K562 (cell line): ENCODE data around the gene CCND3. TPM values are rescaled to one million over a fixed set of nuclear protein-coding genes. Genes with fewer than 3 reads are reported as not detected.

Source experiments
- ATF1 ChIP-seq, 2 experiments: fragments of 450-650 bp in 1 of 2; IDR thresholded peaks; 2 replicates each; pipeline ENCODE4 v1.6.1; 2016; ENCODE audit warnings: missing compliant biosample characterization in 1 of 2, missing genetic modification characterization in 1 of 2
- CBFA2T2 ChIP-seq: fragments of 450-650 bp; conservative IDR thresholded peaks from 2 replicates; pipeline ENCODE4 v1.6.1; 2017; ENCODE audit warnings: mild to moderate bottlenecking
- ELF4 ChIP-seq: fragments of 450-650 bp; formaldehyde crosslinking; IDR thresholded peaks from 2 replicates; pipeline ENCODE4 v1.4.0; 2022; ENCODE audit warnings: missing genetic modification characterization
- MTA3 ChIP-seq: fragments of 450-650 bp; formaldehyde crosslinking; IDR thresholded peaks from 2 replicates; pipeline ENCODE4 v1.6.1; 2017; ENCODE audit warnings: mild to moderate bottlenecking, borderline replicate concordance
- SRF ChIP-seq, 2 experiments: fragments of 250-450, 450-650 bp in 1 of 2; sonication (Bioruptor Pico) in 1 of 2; sonication (generic) in 1 of 2; formaldehyde crosslinking; IDR thresholded peaks; 2 replicates each; pipeline versions ENCODE4 v1.5.0 to v1.5.1; 2020 to 2022; ENCODE audit warnings: mild to moderate bottlenecking in 1 of 2, missing genetic modification reagents in 1 of 2
- TAL1 ChIP-seq: fragments of 450-650 bp; IDR thresholded peaks from 2 replicates; pipeline ENCODE4 v1.6.1; 2016; ENCODE audit warnings: mild to moderate bottlenecking
- ZBTB11 ChIP-seq, 3 experiments: fragments of 200-800 bp in 1 of 3; fragments of 250-450 bp in 1 of 3; fragments of 450-650 bp in 1 of 3; sonication (Bioruptor Pico) in 1 of 3; sonication (Bioruptor generic) in 1 of 3; formaldehyde crosslinking in 1 of 3; IDR thresholded peaks; 2 replicates each; pipeline versions ENCODE4 v1.6.1 to v1.8.0; 2016 to 2022; ENCODE audit warnings: mild to moderate bottlenecking in 2 of 3, missing genetic modification characterization in 2 of 3, missing compliant biosample characterization in 1 of 3, moderate library complexity in 1 of 3
- ZBTB33 ChIP-seq: sonication (generic); formaldehyde crosslinking; IDR thresholded peaks from 2 replicates; pipeline ENCODE4 v1.8.1; 2023; ENCODE audit warnings: mild to moderate bottlenecking, missing genetic modification reagents
- ZBTB43 ChIP-seq: sonication (generic); formaldehyde crosslinking; IDR thresholded peaks from 2 replicates; pipeline ENCODE4 v1.8.0; 2023; ENCODE audit warnings: mild to moderate bottlenecking, missing genetic modification reagents
- polyA plus RNA-seq, 8 experiments: library from polyadenylated mRNA; depleted of rRNA in 4 of 8; stranded (reverse) in 5 of 8; unstranded in 3 of 8; fragments of >200 nt; fragmentation: Nextera tagmentation in 2 of 8; fragmentation: Illumina TruSeq in 1 of 8; extraction: Ambion mirVana in 2 of 8; extraction: Trizol in 1 of 8; gene quantifications; 2 replicates each; pipeline versions ENCODE4 v1.2.1 to v1.2.3, GENCODE V29; 2011 to 2014; ENCODE audit warnings: inconsistent platforms in 1 of 8, missing spikeins in 1 of 8
- total RNA-seq, 7 experiments: library from RNA; depleted of rRNA in 6 of 7; stranded (reverse); fragments of >200 nt in 6 of 7; fragmentation: Illumina TruSeq in 2 of 7; extraction: Trizol in 2 of 7; gene quantifications; 2 replicates each; pipeline versions ENCODE4 v1.2.1 to v1.2.3, GENCODE V29; 2011 to 2021; ENCODE audit warnings: low replicate concordance in 1 of 7
- TF ChIP-seq, protein P1 (sequence below): fragments of 450-650 bp; IDR thresholded peaks from 2 replicates; pipeline ENCODE4 v1.6.1; 2017; ENCODE audit warnings: antibody characterized with exemption, mild to moderate bottlenecking
- TF ChIP-seq, protein P2 (sequence below), 2 experiments: fragments of 250-450 bp in 1 of 2; fragments of 450-650 bp in 1 of 2; sonication (Bioruptor Pico) in 1 of 2; IDR thresholded peaks; 2 replicates each; pipeline versions ENCODE4 v1.6.1 to v1.8.0; 2016 to 2021; ENCODE audit warnings: mild to moderate bottlenecking in 2 of 2, moderate library complexity in 2 of 2, missing compliant biosample characterization in 1 of 2, missing genetic modification characterization in 1 of 2

Gene CCND3
- total and polyA plus RNA-seq, 9 of the 15 experiments (the other 6 are each of a cell fraction or from before 2014, with no cell fraction given), result 21.5 to 204 (median 97.4) TPM

- TF ChIP-seq SRF (CRISPR knock-in tag; IDR thresholded peaks at IDR 0.05), result 0 out of 4 replicates have a peak, but pooled peaks of 1 of the 2 experiments have one; percentile 9
- no peak for TF ChIP-seq ZBTB43 (CRISPR knock-in tag)
- peak; percentile 9; the same call in 1 of the 2 replicates for TF ChIP-seq TAL1
- TF ChIP-seq, protein P1, sequence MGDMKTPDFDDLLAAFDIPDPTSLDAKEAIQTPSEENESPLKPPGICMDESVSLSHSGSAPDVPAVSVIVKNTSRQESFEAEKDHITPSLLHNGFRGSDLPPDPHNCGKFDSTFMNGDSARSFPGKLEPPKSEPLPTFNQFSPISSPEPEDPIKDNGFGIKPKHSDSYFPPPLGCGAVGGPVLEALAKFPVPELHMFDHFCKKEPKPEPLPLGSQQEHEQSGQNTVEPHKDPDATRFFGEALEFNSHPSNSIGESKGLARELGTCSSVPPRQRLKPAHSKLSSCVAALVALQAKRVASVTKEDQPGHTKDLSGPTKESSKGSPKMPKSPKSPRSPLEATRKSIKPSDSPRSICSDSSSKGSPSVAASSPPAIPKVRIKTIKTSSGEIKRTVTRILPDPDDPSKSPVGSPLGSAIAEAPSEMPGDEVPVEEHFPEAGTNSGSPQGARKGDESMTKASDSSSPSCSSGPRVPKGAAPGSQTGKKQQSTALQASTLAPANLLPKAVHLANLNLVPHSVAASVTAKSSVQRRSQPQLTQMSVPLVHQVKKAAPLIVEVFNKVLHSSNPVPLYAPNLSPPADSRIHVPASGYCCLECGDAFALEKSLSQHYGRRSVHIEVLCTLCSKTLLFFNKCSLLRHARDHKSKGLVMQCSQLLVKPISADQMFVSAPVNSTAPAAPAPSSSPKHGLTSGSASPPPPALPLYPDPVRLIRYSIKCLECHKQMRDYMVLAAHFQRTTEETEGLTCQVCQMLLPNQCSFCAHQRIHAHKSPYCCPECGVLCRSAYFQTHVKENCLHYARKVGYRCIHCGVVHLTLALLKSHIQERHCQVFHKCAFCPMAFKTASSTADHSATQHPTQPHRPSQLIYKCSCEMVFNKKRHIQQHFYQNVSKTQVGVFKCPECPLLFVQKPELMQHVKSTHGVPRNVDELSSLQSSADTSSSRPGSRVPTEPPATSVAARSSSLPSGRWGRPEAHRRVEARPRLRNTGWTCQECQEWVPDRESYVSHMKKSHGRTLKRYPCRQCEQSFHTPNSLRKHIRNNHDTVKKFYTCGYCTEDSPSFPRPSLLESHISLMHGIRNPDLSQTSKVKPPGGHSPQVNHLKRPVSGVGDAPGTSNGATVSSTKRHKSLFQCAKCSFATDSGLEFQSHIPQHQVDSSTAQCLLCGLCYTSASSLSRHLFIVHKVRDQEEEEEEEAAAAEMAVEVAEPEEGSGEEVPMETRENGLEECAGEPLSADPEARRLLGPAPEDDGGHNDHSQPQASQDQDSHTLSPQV, result peak; percentile 78; the same call in 1 of the 2 replicates
- TF ChIP-seq, protein P2, sequence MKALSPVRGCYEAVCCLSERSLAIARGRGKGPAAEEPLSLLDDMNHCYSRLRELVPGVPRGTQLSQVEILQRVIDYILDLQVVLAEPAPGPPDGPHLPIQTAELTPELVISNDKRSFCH (CRISPR knock-in tag; IDR thresholded peaks at IDR 0.05), result no peak
- TF ChIP-seq, protein P2 (tag; IDR thresholded peaks at IDR 0.05), result 0 out of 2 replicates have a peak, but pooled peaks have one; percentile 53
- 0 out of 2 replicates have a peak, but pooled peaks have one; percentile 38 for TF ChIP-seq ELF4 (CRISPR knock-in tag)
- TF ChIP-seq ZBTB11 (CRISPR knock-in tag; IDR thresholded peaks at IDR 0.05), result 0 out of 6 replicates have a peak, but pooled peaks of 1 of the 3 experiments have one; percentile 44
- no peak for TF ChIP-seq ATF1 (CRISPR knock-in tag; IDR thresholded peaks at IDR 0.05)
- TF ChIP-seq ATF1 (tag; IDR thresholded peaks at IDR 0.05), result peak; percentile 61
- peak; percentile 15; the same call in 1 of the 2 replicates for TF ChIP-seq CBFA2T2
- no peak for TF ChIP-seq ZBTB33 (CRISPR knock-in tag)
- peak; percentile 63; the same call in 1 of the 2 replicates for TF ChIP-seq MTA3
Observed at GRCh38 chr6:41967312-41968287, 26.0 kb upstream of the CCND3 start (continued).
